H1 (cell line): ENCODE data around the gene RASGRF1. TPM values are rescaled to one million over a fixed set of nuclear protein-coding genes. Genes with fewer than 3 reads are reported as not detected.
A peak's percentile ranks its signal among the peaks of the same experiment; 100 is the strongest.

ENCODE experiments used
- CTCF ChIA-PET: fragments of 300-600 bp; sonication (Branson Sonifier 250); formaldehyde crosslinking; loops from one replicate; lab custom pipeline; 2021; ENCODE audit not compliant: partially characterized antibody; lab: Charles Lee
- POLR2A ChIA-PET: fragments of 300-600 bp; sonication (Branson Sonifier 250); formaldehyde crosslinking; loops from one replicate; lab custom pipeline; 2021; ENCODE audit warnings: inconsistent platforms; ENCODE audit not compliant: partially characterized antibody; lab: Charles Lee
- DNase-seq, 2 experiments: peaks; one replicate each; pipeline versions ENCODE4 v3.0.0 to v3.0.0-alpha.2; 2010 to 2022; ENCODE audit warnings: low spot score in 2 of 2, low read depth in 1 of 2, mixed read lengths in 1 of 2
- FAIRE-seq: peaks from 2 replicates; lab custom pipeline; 2011; peaks lifted over from hg19 to GRCh38; lab: Jason Lieb, UNC
- H2AFZ ChIP-seq: 2 replicates; pipeline ENCODE4 v1.8.1; 2012; ENCODE audit warnings: low read length, inconsistent platforms
- H2AK5ac ChIP-seq: 2 replicates; pipeline ENCODE4 v1.6.1; 2013; ENCODE audit warnings: low read depth, low read length
- H2BK120ac ChIP-seq: replicated peaks from 2 replicates; pipeline ENCODE3; 2013; ENCODE audit warnings: low read depth, low read length, inconsistent platforms
- H2BK12ac ChIP-seq: 2 replicates; pipeline ENCODE4 v1.6.1; 2013; ENCODE audit warnings: low read depth, low read length
- H2BK15ac ChIP-seq: 2 replicates; pipeline ENCODE4 v1.6.1; 2013; ENCODE audit warnings: low read length
- H2BK20ac ChIP-seq: 2 replicates; pipeline ENCODE4 v1.6.1; 2013; ENCODE audit warnings: low read length
- H2BK5ac ChIP-seq: 2 replicates; pipeline ENCODE4 v1.6.1; 2013; ENCODE audit warnings: low read depth, low read length
- H3K14ac ChIP-seq: 2 replicates; pipeline ENCODE4 v1.6.1; 2013; ENCODE audit warnings: inconsistent platforms; ENCODE audit not compliant: insufficient read length
- H3K18ac ChIP-seq: 2 replicates; pipeline ENCODE4 v1.6.1; 2013; ENCODE audit warnings: low read length; ENCODE audit errors: extremely low read depth
- H3K23ac ChIP-seq: 2 replicates; pipeline ENCODE4 v1.6.1; 2013; ENCODE audit warnings: inconsistent platforms; ENCODE audit not compliant: insufficient read length
- H3K23me2 ChIP-seq: 2 replicates; pipeline ENCODE4 v1.6.1; 2013; ENCODE audit warnings: low read depth, low read length
- H3K27ac ChIP-seq: 2 replicates; pipeline ENCODE4 v1.6.1; 2011; ENCODE audit warnings: low read depth, low read length, inconsistent platforms
- H3K27me3 ChIP-seq, 4 experiments: replicated peaks in 1 of 4; 1 replicate in 1 of 4; 2 replicates in 3 of 4; pipeline versions ENCODE4 v1.6.1 to v1.8.1; 2011 to 2013; ENCODE audit warnings: low read length in 3 of 4, mild to moderate bottlenecking in 3 of 4, inconsistent platforms in 2 of 4, mixed read lengths in 2 of 4, moderate library complexity in 1 of 4; ENCODE audit not compliant: control insufficient read depth in 3 of 4, insufficient read depth in 3 of 4; ENCODE audit errors: extremely low read depth in 1 of 4
- H3K36me3 ChIP-seq, 4 experiments: 2 replicates each; pipeline versions ENCODE4 v1.6.1 to v1.8.1; 2011 to 2013; ENCODE audit warnings: mild to moderate bottlenecking in 4 of 4, low read length in 3 of 4, moderate library complexity in 2 of 4, control low read depth in 1 of 4, inconsistent platforms in 1 of 4; ENCODE audit not compliant: insufficient read depth in 4 of 4, control insufficient read depth in 2 of 4
- H3K4ac ChIP-seq: replicated peaks from 2 replicates; pipeline ENCODE3; 2013; ENCODE audit warnings: low read length, low read depth, mixed read lengths, inconsistent platforms; ENCODE audit not compliant: insufficient read length
- H3K4me1 ChIP-seq, 4 experiments: replicated peaks in 1 of 4; 1 replicate in 1 of 4; 2 replicates in 3 of 4; pipeline versions ENCODE4 v1.6.1 to v1.8.1; 2011 to 2013; ENCODE audit warnings: low read length in 3 of 4, inconsistent platforms in 2 of 4, mixed read lengths in 1 of 4; ENCODE audit not compliant: insufficient read depth in 4 of 4, control insufficient read depth in 3 of 4
- H3K4me2 ChIP-seq, 2 experiments: 2 replicates each; pipeline versions ENCODE4 v1.6.1 to v1.8.1; 2011 to 2013; ENCODE audit warnings: low read depth in 2 of 2, low read length in 2 of 2, control low read depth in 1 of 2, inconsistent platforms in 1 of 2, mild to moderate bottlenecking in 1 of 2; ENCODE audit not compliant: insufficient read depth in 1 of 2
- H3K4me3 ChIP-seq, 4 experiments: fragments of 200-600, 300-600 bp in 1 of 4; sonication (generic), shearing (Covaris generic), sonication (Bioruptor Twin) in 1 of 4; 2 replicates each; pipeline versions ENCODE4 v1.5.1 to v1.8.1; 2011 to 2016; ENCODE audit warnings: low read length in 4 of 4, low read depth in 3 of 4, control low read depth in 2 of 4, inconsistent platforms in 2 of 4, mild to moderate bottlenecking in 2 of 4, mixed read lengths in 1 of 4, moderate library complexity in 1 of 4; ENCODE audit not compliant: insufficient read depth in 2 of 4; ENCODE audit errors: extremely low read depth in 1 of 4
- H3K56ac ChIP-seq: replicated peaks from 2 replicates; pipeline ENCODE3; 2013; ENCODE audit warnings: low read depth, mild to moderate bottlenecking, mixed read lengths, low read length, inconsistent platforms; ENCODE audit not compliant: insufficient read length
- H3K79me1 ChIP-seq: 2 replicates; pipeline ENCODE4 v1.6.1; 2013; ENCODE audit warnings: low read depth, low read length, control low read depth
- H3K79me2 ChIP-seq, 2 experiments: 2 replicates each; pipeline versions ENCODE4 v1.6.1 to v1.8.1; 2012 to 2013; ENCODE audit warnings: low read length in 2 of 2, mild to moderate bottlenecking in 2 of 2, inconsistent platforms in 1 of 2; ENCODE audit not compliant: insufficient read depth in 2 of 2, control insufficient read depth in 1 of 2
- H3K9ac ChIP-seq, 4 experiments: replicated peaks in 1 of 4; 1 replicate in 1 of 4; 2 replicates in 3 of 4; pipeline versions ENCODE4 v1.6.1 to v1.8.1; 2011 to 2013; ENCODE audit warnings: low read depth in 3 of 4, low read length in 3 of 4, control low read depth in 2 of 4, mild to moderate bottlenecking in 2 of 4, moderate library complexity in 2 of 4, inconsistent platforms in 1 of 4; ENCODE audit errors: extremely low read depth in 1 of 4
- H3K9me3 ChIP-seq, 2 experiments: 2 replicates each; pipeline versions ENCODE4 v1.6.1 to v1.8.1; 2012 to 2013; ENCODE audit warnings: mild to moderate bottlenecking in 2 of 2, moderate library complexity in 2 of 2, control low read depth in 1 of 2, inconsistent platforms in 1 of 2, low read depth in 1 of 2, low read length in 1 of 2, mixed read lengths in 1 of 2; ENCODE audit not compliant: insufficient read depth in 2 of 2
- H4K20me1 ChIP-seq, 2 experiments: replicated peaks in 1 of 2; 2 replicates each; pipeline versions ENCODE3 to v1.8.1; 2011 to 2013; ENCODE audit warnings: inconsistent platforms in 2 of 2, low read length in 2 of 2, mild to moderate bottlenecking in 1 of 2; ENCODE audit not compliant: insufficient read depth in 2 of 2, control insufficient read depth in 1 of 2
- H4K5ac ChIP-seq: 2 replicates; pipeline ENCODE4 v1.6.1; 2013; ENCODE audit warnings: low read length, low read depth, mixed read lengths, inconsistent platforms; ENCODE audit not compliant: insufficient read length
- H4K8ac ChIP-seq: 2 replicates; pipeline ENCODE4 v1.8.0; 2013; ENCODE audit warnings: mild to moderate bottlenecking, moderate library complexity, low read length, inconsistent platforms; ENCODE audit not compliant: insufficient read depth; ENCODE audit errors: extremely low read depth
- H4K91ac ChIP-seq: replicated peaks from 2 replicates; pipeline ENCODE3; 2013; ENCODE audit warnings: low read length, mixed read lengths, inconsistent platforms; ENCODE audit not compliant: insufficient read length
- ATF3 ChIP-seq: IDR thresholded peaks from 2 replicates; pipeline ENCODE4 v1.6.1; 2011; ENCODE audit warnings: low read depth, mild to moderate bottlenecking, low read length; ENCODE audit not compliant: insufficient read depth
- CBX5 ChIP-seq: fragments of 300-800, 300-1000 bp; sonication (generic); IDR thresholded peaks from 2 replicates; pipeline ENCODE4 v1.7.1; 2016; ENCODE audit warnings: antibody characterized with exemption, low read length, low read depth
- CHD2 ChIP-seq: IDR thresholded peaks from 2 replicates; pipeline ENCODE4 v1.6.1; 2012; ENCODE audit warnings: low read length, improper control_type of control experiment
- CREB1 ChIP-seq: IDR thresholded peaks from 2 replicates; pipeline ENCODE4 v1.6.1; 2012; ENCODE audit warnings: inconsistent platforms
- GTF2F1 ChIP-seq: IDR thresholded peaks from 2 replicates; pipeline ENCODE4 v1.6.1; 2012; ENCODE audit warnings: low read depth, low read length, improper control_type of control experiment, borderline replicate concordance
- HDAC6 ChIP-seq: IDR thresholded peaks from one replicate; pipeline ENCODE4 v1.7.1; 2012; ENCODE audit warnings: low read depth, mild to moderate bottlenecking, inconsistent platforms, low read length, moderate library complexity
- NANOG ChIP-seq: IDR thresholded peaks from 2 replicates; pipeline ENCODE4 v1.6.1; 2011; ENCODE audit warnings: low read length, low read depth, mild to moderate bottlenecking, inconsistent platforms; ENCODE audit not compliant: insufficient read depth, poor library complexity, severe bottlenecking
- POLR2AphosphoS5 ChIP-seq: IDR thresholded peaks from 2 replicates; pipeline ENCODE4 v1.6.1; 2011; ENCODE audit warnings: low read depth, low read length
- SIRT6 ChIP-seq: IDR thresholded peaks from one replicate; pipeline ENCODE4 v1.7.1; 2012; ENCODE audit warnings: low read length, inconsistent platforms
- SIX5 ChIP-seq: IDR thresholded peaks from 2 replicates; pipeline ENCODE4 v1.6.1; 2011; ENCODE audit warnings: mild to moderate bottlenecking, low read depth, low read length
- SRF ChIP-seq: IDR thresholded peaks from 2 replicates; pipeline ENCODE4 v1.6.1; 2011; ENCODE audit warnings: mild to moderate bottlenecking, low read depth, low read length, moderate library complexity
- TBP ChIP-seq: IDR thresholded peaks from 2 replicates; pipeline ENCODE4 v1.6.1; 2011; ENCODE audit warnings: low read depth, low read length, improper control_type of control experiment
- TEAD4 ChIP-seq: IDR thresholded peaks from 2 replicates; pipeline ENCODE4 v1.6.1; 2012; ENCODE audit warnings: low read depth, low read length, inconsistent platforms, mixed read lengths
- WGBS, 2 experiments: shearing (Covaris generic) in 1 of 2; methylation state at CpG; one replicate each; pipeline versions ENCODE4 v1.1.6 to v1.1.7; 2013 to 2015; ENCODE audit warnings: low lambda C conversion rate in 2 of 2, mixed read lengths in 2 of 2, inconsistent platforms in 1 of 2, low coverage in 1 of 2, missing lambda C conversion rate in 1 of 2; ENCODE audit not compliant: insufficient replicate concordance in 2 of 2, insufficient coverage in 1 of 2, insufficient read length in 1 of 2; ENCODE audit errors: extremely low coverage in 1 of 2, missing lambda C conversion rate in 1 of 2; 5-methylcytosine and 5-hydroxymethylcytosine counted together
- polyA plus RNA-seq, 7 experiments: library from polyadenylated mRNA; depleted of rRNA in 3 of 7; stranded (reverse) in 5 of 7; unstranded in 2 of 7; fragments of >200 nt in 5 of 7; fragments of 200-250 nt in 2 of 7; gene quantifications; 1 replicate in 5 of 7; 2 replicates in 1 of 7; 4 replicates in 1 of 7; pipeline versions ENCODE4 v1.2.1 to v1.2.3, GENCODE V29; 2011 to 2013; ENCODE audit warnings: missing spikeins in 2 of 7, mixed read lengths in 2 of 7
- total RNA-seq: library from RNA; stranded (reverse); fragmentation: NEBNext Ultra II Directional; extraction: Animal tissue kit (Norgen Biotek cat#: 25700); gene quantifications from 2 replicates; pipeline ENCODE4 v1.2.1, GENCODE V29; 2021

RASGRF1 gene
- total and polyA plus RNA-seq, 2 of the 8 experiments (the other 6 are each of a cell fraction or from before 2014, with no cell fraction given): 0.42 to 0.67 TPM

- peak overlapping the region in 2 of 4 experiments; percentile 20 to 38; a peak in 3 of 7 replicates for H3K9ac ChIP-seq
- no peaks in the 10 kb centered on the region for H3K36me3 ChIP-seq
- H3K23me2 ChIP-seq: peaks cover 29% of the 10 kb centered on the region
- H2BK5ac ChIP-seq: no peak overlapping the region; the same call in 1 of the 2 replicates
- H2AK5ac ChIP-seq: no peak overlapping the region
- WGBS, 2 experiments: 2% methylated on average over 52 of the region's 53 CpGs; no CpG with 5 or more reads in 1 of the 2 experiments
- H3K79me1 ChIP-seq: no peaks in the 10 kb centered on the region
- peak overlapping the region; percentile 54; the same call in 1 of the 2 replicates for H4K8ac ChIP-seq
- H3K4ac ChIP-seq: no peak overlapping the region
- H2BK12ac ChIP-seq: peak overlapping the region; percentile 85; the same call in 1 of the 2 replicates
- peak overlapping the region; percentile 92 for H4K91ac ChIP-seq
- peak overlapping the region; percentile 57; the same call in 1 of the 2 replicates for H2AFZ ChIP-seq
- H2BK120ac ChIP-seq: no peak overlapping the region
- H3K79me2 ChIP-seq: no peaks in the 10 kb centered on the region
- peaks cover 3 to 13% of the 10 kb centered on the region in 2 experiments for H4K20me1 ChIP-seq
- peak overlapping the region; percentile 82; the same call in 1 of the 2 replicates for H3K18ac ChIP-seq
- H2BK20ac ChIP-seq: no peak overlapping the region
- H3K14ac ChIP-seq: no peak overlapping the region
- DNase-seq (peak in 1 of 2 experiments; percentile 69), FAIRE-seq (no peak)
- H4K5ac ChIP-seq: no peak overlapping the region
- peak overlapping the region; percentile 89 to 96 for H3K4me2 ChIP-seq
- POLR2A ChIA-PET: no interaction called here
- H3K4me1 ChIP-seq: peaks cover 0 to 19% (median 11%) of the 10 kb centered on the region in 4 experiments; a peak in 6 of 7 replicates
- peak overlapping the region; percentile 22 for H3K56ac ChIP-seq
- peak overlapping the region; percentile 83; the same call in 1 of the 2 replicates for H2BK15ac ChIP-seq
- CTCF ChIA-PET: interaction anchor here (1.0 to 4.0 kb wide), 8 partner anchors 9 to 95 kb away, joined by 3 to 26 read pairs (median 6); no protein-coding TSS in a partner anchor
- H3K23ac ChIP-seq: no peak overlapping the region
- H3K4me3 ChIP-seq: peak overlapping the region; percentile 43 to 65 (median 52)
- peaks cover 54 to 90% (median 84%) of the 10 kb centered on the region in 4 experiments for H3K27me3 ChIP-seq
- no peak overlapping the region for H3K27ac ChIP-seq
- no peaks in the 10 kb centered on the region for H3K9me3 ChIP-seq
- TF ChIP-seq CBX5 (no peak), SIX5 (no peak), GTF2F1 (no peak), POLR2AphosphoS5 (no peak), SIRT6 (no peak), NANOG (no peak), SRF (no peak), HDAC6 (no peak), TBP (no peak), TEAD4 (no peak), ATF3 (no peak), CHD2 (no peak), CREB1 (no peak)
Measured at GRCh38 chr15:79089890-79090486, 592 bp downstream of the RASGRF1 start.
